Posterior vena cava (tissue), 2 donors: ENCODE measurements around the gene WNT7B. TPM values are rescaled to one million over a fixed set of nuclear protein-coding genes. Genes with fewer than 3 reads are reported as not detected.

Source experiments
- DNase-seq: peaks from one replicate; pipeline ENCODE4 v3.0.0-alpha.2; 2020; ENCODE audit warnings: low spot score
- intact Hi-C, 2 donors: fragments of 100-400 bp; cut with DNase I; formaldehyde crosslinking; loops; one replicate each; pipeline versions ENCODE4 v1.14.1 to v1.14.2; 2022 to 2023
- total RNA-seq, 2 donors: library from RNA; stranded (reverse); fragmentation: NEBNext Ultra II Directional; extraction: Animal tissue kit (Norgen Biotek cat#: 25700); gene quantifications; one replicate each; pipeline ENCODE4 v1.2.1, GENCODE V29; 2021
- donor health status: DM: yes; HTN: yes; CAD: no.
- donor health status: DM: yes; HTN: yes; CAD: no.

The WNT7B gene
- total RNA-seq, 2 donors from 2014 or later = not detected

DNA sequence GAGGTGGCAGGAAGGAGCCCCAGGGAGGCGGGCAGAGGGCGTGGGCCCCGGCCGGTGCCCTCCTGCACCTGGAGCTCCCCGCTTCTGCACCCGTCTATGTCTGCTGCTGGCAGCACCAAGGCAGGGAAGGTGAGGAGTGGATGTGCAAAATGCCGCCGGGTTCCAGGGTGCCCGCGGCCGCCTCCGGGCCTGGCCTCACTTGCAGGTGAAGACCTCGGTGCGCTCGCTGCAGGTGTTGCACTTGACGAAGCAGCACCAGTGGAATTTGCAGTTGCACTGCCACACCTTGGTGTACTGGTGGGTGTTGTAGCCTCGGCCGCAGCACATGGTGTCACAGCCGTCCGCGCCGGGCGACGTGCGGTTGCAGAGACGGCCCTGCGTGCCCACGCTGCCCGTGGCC is 54.3 kb downstream of the WNT7B start:
- no peak for DNase-seq
- intact Hi-C loops = no loop called here

- intact Hi-C loops = no loop called here
- DNase-seq = no peak
These were observed 54.7 kb downstream of the WNT7B start for GRCh38 chr22:45922256-45922655.

GRCh38 chr22:45919504-45920286 is 57.3 kb downstream of the WNT7B start:
- intact Hi-C loops = no loop called here
- no peak for DNase-seq

- intact Hi-C loops = no loop called here
- no peak for DNase-seq
These were observed 58.2 kb downstream of the WNT7B start for GRCh38 chr22:45918459-45919370.

DNA sequence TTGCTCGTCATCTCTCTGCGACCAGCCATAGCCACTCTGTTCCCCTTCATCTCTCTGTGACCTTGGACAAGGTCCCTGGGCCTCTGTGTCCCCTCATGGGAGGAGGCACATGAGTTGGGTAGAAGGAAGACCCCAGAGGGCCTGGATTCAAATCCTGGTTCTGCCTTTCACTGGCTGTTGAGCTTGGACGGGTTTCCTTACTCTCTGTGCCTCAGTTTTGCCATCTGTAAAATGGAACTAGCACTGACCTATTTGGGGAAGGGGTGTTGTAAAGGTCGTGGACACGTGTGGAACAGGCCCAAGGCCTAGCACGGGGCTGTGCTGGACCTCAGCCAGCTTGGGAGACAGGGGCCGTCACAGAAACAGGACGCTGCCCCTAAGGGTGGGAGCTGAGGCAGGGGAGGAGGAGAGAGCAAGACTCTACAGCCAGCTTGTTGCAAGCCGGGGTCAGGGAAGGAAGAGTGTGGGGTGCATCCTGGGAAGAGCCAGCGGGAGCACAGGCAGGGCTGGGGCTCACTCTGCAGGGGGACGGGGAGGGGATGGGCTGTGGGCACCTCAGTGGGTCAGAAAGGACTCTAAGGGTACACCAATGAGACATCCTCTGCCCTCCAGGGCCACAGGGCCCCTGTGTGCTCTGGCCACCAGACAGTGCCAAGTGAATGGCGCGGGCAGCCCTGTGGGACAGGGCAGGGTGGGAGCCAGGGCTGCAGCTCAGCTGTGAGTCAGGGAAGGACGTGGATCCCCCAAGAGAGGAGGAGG is 59.1 kb downstream of the WNT7B start:
- intact Hi-C loops = no loop called here
- DNase-seq = no peak

GRCh38 chr22:45917146-45917545 is 59.8 kb downstream of the WNT7B start:
- intact Hi-C loops = no loop called here

GRCh38 chr22:45916515-45916914 is 60.4 kb downstream of the WNT7B start:
- no peak for DNase-seq

More at GRCh38 chr22:45917146-45917545, 59.8 kb downstream of the WNT7B start:
- no peak for DNase-seq

GRCh38 chr22:45915841-45916240 is 61.1 kb downstream of the WNT7B start:
- no peak for DNase-seq
- intact Hi-C loops = no loop called here

More at GRCh38 chr22:45916515-45916914, 60.4 kb downstream of the WNT7B start:
- intact Hi-C loops = no loop called here

DNA sequence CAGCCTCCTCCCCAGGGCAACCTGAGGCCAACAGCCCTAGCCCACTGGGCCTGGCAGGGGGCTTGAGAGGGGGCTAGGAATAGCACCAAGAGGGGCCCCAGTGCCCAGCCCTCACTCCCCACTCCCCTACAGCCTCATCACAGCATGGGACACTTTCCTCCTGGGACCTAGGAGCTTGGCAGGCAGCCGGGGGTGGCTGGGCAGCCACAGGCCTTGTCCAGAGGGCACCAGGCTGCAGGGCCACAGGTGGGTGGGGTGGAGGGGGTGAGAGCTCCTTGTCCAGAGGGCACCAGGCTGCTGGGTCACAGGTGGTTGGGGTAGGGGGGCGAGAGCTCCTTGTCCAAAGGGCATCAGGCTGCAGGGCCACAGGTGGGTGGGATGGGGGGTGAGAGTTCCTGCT is 61.8 kb downstream of the WNT7B start:
- no peak for DNase-seq
- intact Hi-C loops = no loop called here

DNA sequence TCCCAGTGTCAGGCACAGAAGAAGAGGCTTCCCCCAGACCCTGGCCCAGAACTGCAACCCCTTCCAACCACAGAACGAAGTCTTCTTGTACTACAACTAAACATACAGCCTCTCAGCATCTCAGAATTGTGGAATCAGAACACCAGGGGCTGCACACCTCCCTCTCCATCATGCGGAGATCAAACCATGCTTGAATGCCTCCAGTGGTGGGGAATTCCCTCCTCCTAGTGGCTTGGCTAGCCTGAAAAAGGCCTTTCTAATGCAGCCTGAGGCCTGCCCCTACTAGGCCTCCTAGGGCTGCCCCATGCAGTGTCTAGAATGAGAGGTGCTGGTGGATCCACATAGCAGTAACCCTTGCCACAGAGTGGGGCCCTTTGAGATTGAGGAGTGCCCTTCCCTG is 62.7 kb downstream of the WNT7B start:
- intact Hi-C loops = no loop called here
- DNase-seq = no peak

- no peak for DNase-seq
- intact Hi-C loops = no loop called here
These were observed 64.1 kb downstream of the WNT7B start for GRCh38 chr22:45912910-45913309.

DNA sequence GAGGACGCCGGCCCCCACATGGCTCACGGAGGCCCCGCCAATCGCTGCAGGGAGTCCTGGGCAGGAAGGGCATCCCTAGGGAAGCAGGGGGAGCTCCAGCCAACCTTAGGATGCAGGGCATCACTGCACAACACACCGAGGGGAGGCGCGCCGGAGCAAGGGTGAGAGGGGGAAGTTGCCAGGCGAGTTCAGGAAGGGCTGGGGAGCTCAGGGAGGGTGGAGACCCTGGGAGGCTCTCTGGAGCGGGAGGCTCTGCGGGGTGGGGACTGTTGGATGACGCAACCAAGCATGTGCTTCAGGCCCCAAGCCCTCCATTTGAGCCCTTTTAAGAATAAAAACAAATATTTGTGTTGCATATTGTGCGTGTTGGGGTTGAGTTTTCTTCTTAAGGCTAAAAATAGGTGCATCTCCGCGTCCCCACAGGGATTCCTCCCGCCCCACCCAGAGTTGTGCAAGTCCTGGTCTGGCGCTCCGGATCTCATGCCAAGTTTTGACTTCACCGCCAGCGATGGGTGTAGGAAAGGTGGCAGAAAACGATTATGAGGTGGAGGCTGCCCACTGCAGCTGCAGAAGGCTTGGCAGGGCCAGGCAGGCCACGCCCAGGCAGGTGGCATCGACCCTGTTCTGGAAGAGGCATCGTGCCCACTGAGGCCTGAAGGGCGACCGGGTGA is 65.2 kb downstream of the WNT7B start:
- DNase-seq = no peak
- intact Hi-C loops = no loop called here

DNA sequence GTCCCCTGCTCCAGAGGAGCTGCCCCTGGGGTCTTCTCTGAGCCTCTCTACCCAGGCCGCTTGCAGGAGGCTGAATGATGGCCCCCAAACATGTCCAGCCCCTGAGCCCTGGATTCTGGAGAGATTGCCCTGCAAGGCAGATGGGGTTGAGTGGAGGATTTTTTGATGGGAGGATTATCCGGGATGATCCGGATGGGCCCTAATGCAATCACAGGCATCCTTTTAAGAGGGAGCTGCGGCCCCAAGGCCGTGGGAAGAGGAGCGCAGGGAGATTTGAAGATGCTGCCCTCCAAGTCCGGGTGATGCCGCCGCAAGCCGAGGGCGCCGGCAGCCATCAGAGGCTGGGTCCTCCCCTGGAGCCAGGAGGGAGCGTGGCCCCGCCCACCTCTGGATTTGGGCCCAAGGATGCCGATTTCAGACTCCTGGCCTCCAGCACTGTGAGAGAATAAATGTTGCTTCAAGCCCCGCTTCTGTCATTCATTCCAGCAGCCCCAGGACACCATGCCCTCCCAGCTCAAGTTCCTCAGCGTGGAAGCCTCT is 66.0 kb downstream of the WNT7B start:
- DNase-seq = no peak
- intact Hi-C loops = no loop called here

DNA sequence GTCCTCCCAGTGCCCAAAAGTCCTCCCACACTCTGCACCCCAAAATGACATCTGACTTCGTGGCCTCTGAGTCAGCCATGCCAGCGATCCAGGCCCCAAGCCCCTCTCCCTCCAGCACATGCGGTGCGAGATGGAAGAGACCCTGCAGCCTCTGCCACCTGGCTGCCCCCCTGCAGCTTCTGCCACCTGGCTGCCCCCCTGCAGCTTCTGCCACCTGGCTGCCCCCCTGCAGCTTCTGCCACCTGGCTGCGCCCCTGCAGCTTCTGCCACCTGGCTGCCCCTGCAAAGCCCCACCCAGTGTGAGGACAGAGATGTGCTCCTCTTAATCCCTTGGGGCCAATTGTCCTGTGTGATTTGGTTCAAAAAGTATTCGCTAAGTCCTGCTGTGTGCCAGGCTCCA is 68.0 kb downstream of the WNT7B start:
- intact Hi-C loops = no loop called here
- DNase-seq = no peak

DNA sequence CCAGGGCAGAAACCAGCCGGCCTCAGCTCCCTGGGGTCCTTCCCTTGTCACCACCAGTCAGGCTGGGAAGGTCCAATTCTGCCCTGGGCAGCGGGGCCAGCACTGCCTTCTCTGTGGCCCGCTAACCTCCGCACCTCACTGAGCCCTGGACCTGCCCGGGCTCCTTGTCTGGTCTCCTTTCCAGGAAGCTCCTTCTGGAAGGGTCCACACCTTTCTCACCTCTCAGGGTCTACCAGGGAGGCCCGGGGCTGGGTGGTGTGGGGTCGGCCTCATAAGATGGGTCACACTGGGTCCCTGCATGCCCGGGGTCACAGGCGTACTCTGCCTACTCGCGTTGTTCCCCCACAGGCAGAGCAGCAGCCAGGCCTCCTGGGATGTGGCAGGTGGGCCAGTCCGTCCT is 69.0 kb downstream of the WNT7B start:
- DNase-seq = no peak

GRCh38 chr22:45907378-45907777 is 69.6 kb downstream of the WNT7B start:
- no peak for DNase-seq
- intact Hi-C loops = no loop called here

More for the DNA sequence above, 69.0 kb downstream of the WNT7B start:
- intact Hi-C loops = no loop called here

GRCh38 chr22:45906946-45907345 is 70.0 kb downstream of the WNT7B start:
- intact Hi-C loops = no loop called here
- DNase-seq = no peak

DNA sequence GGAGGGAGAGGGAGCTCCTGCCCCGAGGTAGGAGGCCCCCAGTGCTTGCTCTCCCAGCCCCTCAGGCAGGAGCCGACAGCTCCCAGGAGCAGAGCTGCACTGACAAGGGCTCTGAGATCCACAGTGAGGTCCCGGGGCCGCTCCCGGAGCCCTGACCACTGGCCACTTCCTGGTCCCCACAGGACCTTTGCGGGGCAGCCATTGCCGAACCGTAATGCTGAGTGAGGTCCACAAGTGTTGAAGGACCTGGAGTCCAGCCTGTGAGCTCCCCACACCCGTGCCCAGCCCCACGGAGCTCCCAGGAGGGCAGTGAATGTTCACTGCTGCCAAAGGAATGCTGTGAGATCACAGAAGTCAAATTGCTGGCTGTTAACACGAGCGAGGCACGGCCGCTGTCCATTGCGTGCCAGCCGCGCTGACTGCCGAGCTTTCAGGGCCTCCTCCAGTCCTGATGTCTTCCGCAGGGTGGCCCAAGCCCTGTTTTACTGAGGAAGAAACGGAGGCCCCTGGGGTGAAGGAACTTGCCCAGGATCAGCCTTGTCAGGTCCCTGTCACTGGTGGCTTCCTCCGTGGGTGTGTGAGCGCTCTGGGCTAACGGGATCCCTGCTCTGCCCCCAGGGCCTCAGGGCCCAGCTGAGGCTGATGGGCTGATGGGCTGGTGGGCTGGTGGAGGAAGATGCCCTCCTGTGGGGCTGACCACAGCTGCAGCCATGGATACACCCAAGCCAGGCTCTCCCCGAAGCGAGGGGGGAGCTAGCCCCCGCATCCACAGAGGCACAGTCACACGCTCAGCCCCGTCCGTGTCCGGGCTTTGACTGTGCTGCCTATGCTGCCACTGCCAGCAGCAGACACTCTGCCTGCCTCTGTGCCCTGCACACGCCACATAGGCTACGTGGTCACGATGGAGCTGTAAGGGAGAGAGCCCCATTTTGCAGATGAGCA is 70.8 kb downstream of the WNT7B start:
- no peak for DNase-seq
- intact Hi-C loops = no loop called here
